H9 (cell line): ENCODE measurements around the gene TMUB2. TPM values are rescaled to one million over a fixed set of nuclear protein-coding genes. Genes with fewer than 3 reads are reported as not detected.
A peak's percentile ranks its signal among the peaks of the same experiment; 100 is the strongest.

Source experiments
- DNase-seq: peaks from one replicate; pipeline ENCODE4 v3.0.0-alpha.2; 2017
- H2AFZ ChIP-seq: one replicate; pipeline ENCODE4 v1.6.1; 2013; ENCODE audit warnings: mild to moderate bottlenecking, low read length, control low read depth, moderate library complexity
- H2AK5ac ChIP-seq: 2 replicates; pipeline ENCODE4 v1.6.1; 2013; ENCODE audit warnings: low read length, control low read depth, mixed read lengths; ENCODE audit not compliant: insufficient read length
- H2BK120ac ChIP-seq: one replicate; pipeline ENCODE4 v1.6.1; 2013; ENCODE audit warnings: low read depth, mild to moderate bottlenecking, low read length, control low read depth, inconsistent platforms; ENCODE audit not compliant: poor library complexity, severe bottlenecking
- H2BK12ac ChIP-seq: 2 replicates; pipeline ENCODE4 v1.6.1; 2013; ENCODE audit warnings: low read length, control low read depth, mixed read lengths, low read depth; ENCODE audit not compliant: insufficient read length
- H2BK15ac ChIP-seq: 2 replicates; pipeline ENCODE4 v1.6.1; 2013; ENCODE audit warnings: low read depth, low read length, control low read depth
- H2BK20ac ChIP-seq: one replicate; pipeline ENCODE4 v1.6.1; 2013; ENCODE audit warnings: low read depth, mild to moderate bottlenecking, low read length, control low read depth, inconsistent platforms; ENCODE audit not compliant: poor library complexity, severe bottlenecking
- H2BK5ac ChIP-seq: 2 replicates; pipeline ENCODE4 v1.6.1; 2013; ENCODE audit warnings: low read length, control low read depth, mixed read lengths; ENCODE audit not compliant: insufficient read length
- H3K14ac ChIP-seq: 2 replicates; pipeline ENCODE4 v1.6.1; 2013; ENCODE audit warnings: low read length, control low read depth; ENCODE audit not compliant: insufficient read depth
- H3K18ac ChIP-seq: 2 replicates; pipeline ENCODE4 v1.6.1; 2013; ENCODE audit warnings: low read depth, mild to moderate bottlenecking, mixed read lengths, low read length, control low read depth; ENCODE audit not compliant: insufficient read length
- H3K23ac ChIP-seq: 2 replicates; pipeline ENCODE4 v1.6.1; 2013; ENCODE audit warnings: low read length, control low read depth, mixed read lengths, low read depth; ENCODE audit not compliant: insufficient read length
- H3K23me2 ChIP-seq: 2 replicates; pipeline ENCODE4 v1.6.1; 2013; ENCODE audit warnings: low read depth, mild to moderate bottlenecking, mixed read lengths, low read length, control low read depth; ENCODE audit not compliant: insufficient read length, poor library complexity, severe bottlenecking
- H3K27ac ChIP-seq: 2 replicates; pipeline ENCODE4 v1.5.1; 2013; ENCODE audit warnings: low read length, control low read depth, mixed read lengths, low read depth; ENCODE audit not compliant: insufficient read length
- H3K27me3 ChIP-seq: 2 replicates; pipeline ENCODE4 v1.6.1; 2013; ENCODE audit warnings: low read length, control low read depth, inconsistent platforms; ENCODE audit not compliant: insufficient read depth
- H3K4ac ChIP-seq: 2 replicates; pipeline ENCODE4 v1.6.1; 2013; ENCODE audit warnings: low read depth, mild to moderate bottlenecking, control low read depth, inconsistent platforms, low read length, moderate library complexity
- H3K4me1 ChIP-seq: 2 replicates; pipeline ENCODE4 v1.6.1; 2013; ENCODE audit warnings: low read length, control low read depth, inconsistent platforms; ENCODE audit not compliant: insufficient read depth
- H3K4me2 ChIP-seq: 2 replicates; pipeline ENCODE4 v1.6.1; 2013; ENCODE audit warnings: low read length, control low read depth, mixed read lengths; ENCODE audit not compliant: insufficient read length, insufficient read depth
- H3K56ac ChIP-seq: 2 replicates; pipeline ENCODE4 v1.6.1; 2013; ENCODE audit warnings: low read depth, mild to moderate bottlenecking, mixed read lengths, low read length, control low read depth; ENCODE audit not compliant: insufficient read length
- H3K79me1 ChIP-seq: 2 replicates; pipeline ENCODE4 v1.6.1; 2013; ENCODE audit warnings: low read depth, mild to moderate bottlenecking, moderate library complexity, low read length, control low read depth, inconsistent platforms; ENCODE audit not compliant: insufficient read depth, poor library complexity, severe bottlenecking
- H3K79me2 ChIP-seq: 2 replicates; pipeline ENCODE4 v1.6.1; 2013; ENCODE audit warnings: low read length, control low read depth, inconsistent platforms; ENCODE audit not compliant: insufficient read depth
- H3K9ac ChIP-seq: 2 replicates; pipeline ENCODE4 v1.6.1; 2013; ENCODE audit warnings: low read length, control low read depth, mixed read lengths; ENCODE audit not compliant: insufficient read length; ENCODE audit errors: extremely low read depth
- H3K9me3 ChIP-seq: one replicate; pipeline ENCODE4 v1.6.1; 2013; ENCODE audit warnings: low read depth, low read length, inconsistent platforms; ENCODE audit not compliant: control insufficient read depth
- H3T11ph ChIP-seq: one replicate; pipeline ENCODE4 v1.6.1; 2013; ENCODE audit warnings: mild to moderate bottlenecking, low read length, control low read depth, inconsistent platforms
- H4K20me1 ChIP-seq: one replicate; pipeline ENCODE4 v1.6.1; 2013; ENCODE audit not compliant: control insufficient read depth, insufficient read length, insufficient read depth
- H4K5ac ChIP-seq: 2 replicates; pipeline ENCODE4 v1.6.1; 2013; ENCODE audit warnings: low read depth, mild to moderate bottlenecking, mixed read lengths, low read length, control low read depth; ENCODE audit not compliant: insufficient read length
- H4K8ac ChIP-seq: replicated peaks from 2 replicates; pipeline ENCODE4 v1.6.1; 2013; ENCODE audit warnings: low read length, control low read depth, mixed read lengths, low read depth; ENCODE audit not compliant: insufficient read length
- H4K91ac ChIP-seq: 2 replicates; pipeline ENCODE4 v1.6.1; 2013; ENCODE audit warnings: low read depth, mild to moderate bottlenecking, moderate library complexity, mixed read lengths, low read length, control low read depth; ENCODE audit not compliant: insufficient read length
- H3K27ac Mint-ChIP-seq, 3 experiments: 2 replicates in 2 of 3; 3 replicates in 1 of 3; pipeline ENCODE4 v1.8.0; 2020 to 2021; ENCODE audit warnings: mixed read lengths in 3 of 3, mild to moderate bottlenecking in 1 of 3, moderate library complexity in 1 of 3
- H3K27me3 Mint-ChIP-seq: 2 replicates; pipeline ENCODE4 v1.8.0; 2021; ENCODE audit warnings: low read depth, mild to moderate bottlenecking, moderate library complexity, mixed read lengths
- H3K36me3 Mint-ChIP-seq, 3 experiments: 2 replicates in 2 of 3; 3 replicates in 1 of 3; pipeline ENCODE4 v1.8.0; 2020 to 2021; ENCODE audit warnings: low read depth in 3 of 3, mixed read lengths in 3 of 3; ENCODE audit not compliant: insufficient read depth in 1 of 3
- H3K4me1 Mint-ChIP-seq, 2 experiments: 2 replicates each; pipeline ENCODE4 v1.8.0; 2020; ENCODE audit warnings: mixed read lengths in 2 of 2
- H3K4me3 Mint-ChIP-seq, 2 experiments: 2 replicates in 1 of 2; 3 replicates in 1 of 2; pipeline ENCODE4 v1.8.0; 2020 to 2021; ENCODE audit warnings: mild to moderate bottlenecking in 2 of 2, mixed read lengths in 2 of 2, moderate library complexity in 1 of 2
- H3K9me3 Mint-ChIP-seq, 2 experiments: 2 replicates in 1 of 2; 3 replicates in 1 of 2; pipeline ENCODE4 v1.8.0; 2020; ENCODE audit warnings: mild to moderate bottlenecking in 2 of 2, mixed read lengths in 2 of 2, moderate library complexity in 1 of 2
- WGBS: extraction: QIAGEN DNeasy Blood & Tissue Kit; methylation state at CpG from one replicate; pipeline ENCODE4 v1.1.7; 2013; ENCODE audit warnings: missing lambda C conversion rate, low lambda C conversion rate, mixed read lengths; ENCODE audit not compliant: insufficient read length; ENCODE audit errors: extremely low coverage; 5-methylcytosine and 5-hydroxymethylcytosine counted together
- total RNA-seq: library from RNA; stranded (reverse); gene quantifications from 2 replicates; pipeline ENCODE4 v1.2.1, GENCODE V29; 2021
- TF ChIP-seq, protein P1 (sequence below): fragments of 200-600 bp; sonication (generic); conservative IDR thresholded peaks from 3 replicates; pipeline ENCODE4 v1.8.0; 2021; ENCODE audit warnings: antibody characterized with exemption, mild to moderate bottlenecking

Gene TMUB2
- total RNA-seq, 1 experiment from 2014 or later = 22.9 TPM

DNA sequence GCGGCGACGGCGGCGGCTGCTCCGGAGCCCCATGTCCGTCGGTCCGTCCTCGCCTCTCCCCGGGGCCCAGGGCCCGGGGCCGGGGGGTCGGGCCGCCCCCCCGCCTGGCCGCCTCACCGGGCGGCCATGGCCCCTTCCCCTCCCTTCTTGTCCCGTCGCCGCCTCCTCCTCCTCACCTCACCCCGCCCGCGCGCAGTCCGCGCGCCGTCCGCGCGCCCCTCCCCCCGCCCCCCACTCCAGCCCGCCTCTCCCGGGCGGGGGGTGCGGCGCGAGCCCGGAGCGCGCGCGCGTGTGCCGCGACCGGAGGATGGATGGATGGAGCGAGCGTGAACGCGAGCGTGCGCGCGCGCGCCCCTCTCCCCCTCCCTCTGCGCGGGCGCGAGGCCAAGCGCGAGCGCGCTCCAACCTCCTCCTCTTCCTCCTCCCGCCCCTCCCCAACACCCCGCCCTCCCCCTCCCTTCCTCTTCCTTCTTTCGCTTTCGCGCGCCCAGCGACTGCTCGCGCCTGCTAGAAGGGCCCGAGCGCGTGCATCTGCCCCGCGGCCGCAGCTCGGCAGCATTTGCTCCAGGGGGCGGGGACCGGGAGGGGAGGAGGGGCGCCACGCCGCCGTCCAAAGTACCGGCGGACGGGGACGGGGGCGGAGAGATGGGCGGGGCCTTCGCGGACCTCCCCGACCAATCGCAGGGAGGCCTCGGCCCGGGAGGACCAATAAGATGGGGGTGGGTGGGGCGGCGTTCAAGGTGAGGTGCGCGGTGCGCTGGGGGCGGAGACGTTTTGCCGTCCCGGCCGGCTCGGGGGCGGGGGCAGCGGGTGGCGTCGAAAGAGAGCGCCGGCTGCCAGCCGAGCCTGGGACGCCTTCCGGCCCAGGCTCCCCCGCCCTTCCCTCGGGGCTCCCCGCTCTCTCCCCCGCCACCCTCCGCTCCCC lies 13.0 kb downstream of the TMUB2 start, which contains the start of gene ATXN7L3:
TSS of gene ATXN7L3 (minus strand) at position 332 of the 925 bp plus-strand sequence. CDS start 1,814 bp downstream, outside the sequence.
- Histone ChIP-seq H4K20me1 (no peaks in the 10 kb centered on the region), H3K9me3 (no peaks in the 10 kb centered on the region), H3K4me1 (0 out of 2 replicates have a peak, but pooled peaks cover 2% of the 10 kb centered on the region), H4K91ac (no peak within 1 kb of the TSS), H3K4ac (no peak within 1 kb of the TSS), H3K27me3 (no peaks in the 10 kb centered on the region), H2AFZ (no peak within 1 kb of the TSS), H2BK5ac (no peak within 1 kb of the TSS), H3K4me2 (peak within 1 kb of the TSS; percentile 65), H3K18ac (peak within 1 kb of the TSS; percentile 70), H3K9ac (peak within 1 kb of the TSS; percentile 73), H2BK120ac (no peak within 1 kb of the TSS), H2BK15ac (no peak within 1 kb of the TSS), H3K23ac (no peak within 1 kb of the TSS), H4K8ac (no peak within 1 kb of the TSS), H3K56ac (no peak within 1 kb of the TSS), H3K14ac (peak within 1 kb of the TSS; percentile 80; the same call in 1 of the 2 replicates), H4K5ac (no peak within 1 kb of the TSS), H2BK20ac (no peak within 1 kb of the TSS), H2AK5ac (no peak within 1 kb of the TSS), H3K79me1 (no peaks in the 10 kb centered on the region), H2BK12ac (no peak within 1 kb of the TSS), H3K79me2 (peaks cover 4% of the 10 kb centered on the region; the same call in 1 of the 2 replicates), H3K23me2 (peaks cover 6% of the 10 kb centered on the region), H3K27ac (no peak within 1 kb of the TSS), H3T11ph (no peak within 1 kb of the TSS)
- H3K36me3 Mint-ChIP-seq = peaks cover 17 to 34% (median 33%) of the 10 kb centered on the region in 3 experiments; a peak in 6 of 7 replicates
- H3K27me3 Mint-ChIP-seq = no peaks in the 10 kb centered on the region; the same call in 1 of the 2 replicates
- H3K4me1 Mint-ChIP-seq = peaks cover 30% of the 10 kb centered on the region in 2 experiments
- WGBS = no CpG with 5 or more reads among the region's 126 CpGs
- DNase-seq = peak; percentile 100
- H3K4me3 Mint-ChIP-seq = peak within 1 kb of the TSS; percentile 90 to 92
- no peaks in the 10 kb centered on the region for H3K9me3 Mint-ChIP-seq
- H3K27ac Mint-ChIP-seq = peak within 1 kb of the TSS; percentile 92 to 99 (median 99)
- TF ChIP-seq, protein P1, sequence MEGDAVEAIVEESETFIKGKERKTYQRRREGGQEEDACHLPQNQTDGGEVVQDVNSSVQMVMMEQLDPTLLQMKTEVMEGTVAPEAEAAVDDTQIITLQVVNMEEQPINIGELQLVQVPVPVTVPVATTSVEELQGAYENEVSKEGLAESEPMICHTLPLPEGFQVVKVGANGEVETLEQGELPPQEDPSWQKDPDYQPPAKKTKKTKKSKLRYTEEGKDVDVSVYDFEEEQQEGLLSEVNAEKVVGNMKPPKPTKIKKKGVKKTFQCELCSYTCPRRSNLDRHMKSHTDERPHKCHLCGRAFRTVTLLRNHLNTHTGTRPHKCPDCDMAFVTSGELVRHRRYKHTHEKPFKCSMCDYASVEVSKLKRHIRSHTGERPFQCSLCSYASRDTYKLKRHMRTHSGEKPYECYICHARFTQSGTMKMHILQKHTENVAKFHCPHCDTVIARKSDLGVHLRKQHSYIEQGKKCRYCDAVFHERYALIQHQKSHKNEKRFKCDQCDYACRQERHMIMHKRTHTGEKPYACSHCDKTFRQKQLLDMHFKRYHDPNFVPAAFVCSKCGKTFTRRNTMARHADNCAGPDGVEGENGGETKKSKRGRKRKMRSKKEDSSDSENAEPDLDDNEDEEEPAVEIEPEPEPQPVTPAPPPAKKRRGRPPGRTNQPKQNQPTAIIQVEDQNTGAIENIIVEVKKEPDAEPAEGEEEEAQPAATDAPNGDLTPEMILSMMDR = no peak
